CD4-positive, alpha-beta T cell treated with Interleukin-15 for 1 hour (primary cell): ENCODE data around the gene MYEOV.

Source experiments
- DNase-seq: peaks from one replicate; pipeline ENCODE4 v3.0.0-alpha.2; 2020

The MYEOV gene

DNA sequence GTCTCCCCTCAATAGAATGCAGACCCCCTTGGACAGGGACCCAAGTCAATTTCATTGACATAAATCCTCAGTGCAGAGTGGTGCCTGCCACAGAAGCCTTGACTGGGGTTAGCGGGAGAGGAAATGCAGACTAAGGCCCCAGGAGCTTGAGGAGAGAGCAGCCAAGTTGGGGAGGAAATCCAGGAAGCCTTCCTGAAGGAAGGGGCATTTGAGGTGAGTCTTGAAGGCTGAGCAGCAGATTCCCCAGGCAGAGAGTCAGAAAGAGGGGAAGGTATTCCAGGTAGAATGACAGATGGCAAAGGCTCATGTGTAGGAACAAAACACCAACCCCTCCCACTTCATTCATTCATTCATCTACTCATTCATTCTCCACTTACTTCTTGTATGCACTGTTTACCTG is 10.3 kb downstream of the MYEOV start:
- no peak for DNase-seq

DNA sequence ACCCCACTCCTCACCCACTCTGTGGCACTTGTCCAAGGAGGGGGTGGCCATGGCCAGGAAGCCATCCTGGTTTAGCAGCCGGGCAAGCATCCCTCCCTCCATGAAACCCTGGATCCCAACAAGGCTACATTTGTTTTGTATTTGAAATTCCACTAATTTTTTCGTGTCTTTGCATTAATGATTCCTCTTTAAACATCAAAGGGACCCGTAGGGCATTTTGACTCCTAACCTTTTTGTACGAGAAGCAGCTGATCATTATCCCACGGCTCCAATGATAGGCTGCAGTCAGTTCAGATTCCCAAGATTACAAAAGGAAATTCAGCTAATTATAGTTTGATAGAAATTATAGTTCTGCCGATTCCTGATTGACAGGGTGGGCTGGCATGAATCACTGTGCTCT is 10.7 kb downstream of the MYEOV start:
- no peak for DNase-seq

DNA sequence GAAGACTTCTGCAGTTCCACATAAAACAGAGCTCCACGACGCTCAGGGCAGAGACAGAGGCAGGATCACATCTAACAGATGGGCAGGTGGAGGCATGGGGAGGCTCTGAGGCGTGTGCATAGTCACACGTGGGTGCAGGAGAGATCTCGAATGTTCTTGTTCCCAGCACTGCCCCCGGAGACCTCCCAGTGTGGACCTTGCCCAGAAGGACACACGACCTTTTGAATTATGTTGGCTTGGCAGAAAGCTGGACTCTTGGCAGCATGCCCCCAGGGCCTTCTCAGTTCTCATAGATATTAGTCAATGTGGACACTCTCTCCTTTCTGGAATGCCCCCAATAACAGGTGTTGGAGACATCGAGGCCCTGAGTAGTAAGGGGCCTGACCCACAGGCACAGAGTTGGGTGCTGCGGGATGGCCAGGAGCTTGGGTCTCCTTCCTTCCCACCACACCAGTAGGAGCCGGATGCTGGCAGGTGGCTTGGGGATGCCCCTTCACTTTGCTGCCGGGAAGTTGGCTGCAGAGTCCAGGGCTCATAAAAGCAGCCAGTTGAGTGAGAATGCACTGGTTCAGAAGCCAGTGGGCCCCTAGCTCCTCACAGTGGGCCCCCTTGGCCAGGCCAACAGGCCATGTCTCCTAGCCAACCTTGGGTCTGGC is 12.1 kb downstream of the MYEOV start:
- no peak for DNase-seq

DNA sequence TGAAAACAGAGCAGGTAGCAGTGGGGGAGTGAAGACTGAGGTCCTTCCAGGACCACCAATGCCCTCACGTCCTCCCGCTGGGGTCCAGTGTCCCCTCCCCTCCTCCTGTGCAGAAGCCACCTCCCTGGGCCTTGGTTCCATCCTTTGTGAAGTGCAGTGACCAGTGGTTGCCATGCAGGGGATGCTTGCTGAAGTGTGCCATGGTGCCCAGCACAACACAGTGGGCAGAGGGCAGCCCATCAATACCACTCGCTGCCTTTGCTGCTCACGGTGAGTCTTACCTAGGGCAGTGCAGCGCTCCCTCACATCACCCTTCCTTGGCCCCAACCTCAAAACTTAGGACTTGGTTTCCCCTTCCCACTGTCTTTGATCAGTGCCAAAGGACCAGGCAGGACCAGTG is 12.9 kb downstream of the MYEOV start:
- no peak for DNase-seq

DNA sequence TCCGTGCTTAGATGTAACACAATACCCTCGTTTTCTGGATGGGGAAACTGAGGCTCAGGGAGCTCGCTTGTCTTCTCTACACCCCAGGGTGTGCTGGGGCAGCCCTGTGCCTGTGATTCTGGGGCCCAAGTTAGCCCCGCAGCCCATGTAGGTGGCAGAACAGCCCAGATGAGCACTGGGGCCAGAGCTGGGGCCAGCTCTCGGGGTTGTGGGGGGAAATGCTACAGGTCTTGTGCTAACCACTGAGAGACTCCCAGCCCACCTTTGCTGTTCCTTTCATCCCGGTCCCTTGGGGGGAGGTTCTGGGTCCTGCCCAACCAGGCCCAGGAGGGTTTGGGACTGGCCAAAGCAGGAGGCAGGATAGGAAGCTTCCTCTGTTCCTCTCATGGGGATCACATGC is 13.5 kb downstream of the MYEOV start:
- no peak for DNase-seq

DNA sequence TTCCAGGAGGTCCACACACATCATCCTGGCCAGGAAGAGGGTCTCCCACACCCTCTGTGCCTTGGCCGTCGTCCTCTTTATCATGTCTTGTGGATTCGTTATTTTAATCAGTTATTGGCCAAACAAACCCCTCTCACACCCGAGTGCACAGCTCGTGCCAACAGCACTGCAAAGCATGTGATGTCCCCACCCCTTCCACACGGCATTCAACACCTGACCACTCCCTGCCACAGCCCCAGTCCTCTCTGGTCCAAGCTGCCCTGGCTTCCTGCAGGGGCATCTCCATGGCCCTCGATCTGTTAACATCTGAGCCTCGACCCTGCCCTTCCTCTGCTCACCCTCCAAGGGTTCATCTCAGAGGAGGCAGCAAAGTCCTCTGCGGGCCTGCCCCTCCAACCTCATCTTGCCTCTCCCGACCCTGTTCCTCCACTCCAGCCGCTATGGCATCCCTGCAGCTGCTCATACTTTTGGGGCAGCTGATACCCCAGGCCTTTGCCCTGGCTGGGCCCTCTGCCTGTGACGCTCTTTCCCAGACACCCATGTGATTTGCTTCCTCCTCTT is 14.0 kb downstream of the MYEOV start:
- DNase-seq, result no peak

DNA sequence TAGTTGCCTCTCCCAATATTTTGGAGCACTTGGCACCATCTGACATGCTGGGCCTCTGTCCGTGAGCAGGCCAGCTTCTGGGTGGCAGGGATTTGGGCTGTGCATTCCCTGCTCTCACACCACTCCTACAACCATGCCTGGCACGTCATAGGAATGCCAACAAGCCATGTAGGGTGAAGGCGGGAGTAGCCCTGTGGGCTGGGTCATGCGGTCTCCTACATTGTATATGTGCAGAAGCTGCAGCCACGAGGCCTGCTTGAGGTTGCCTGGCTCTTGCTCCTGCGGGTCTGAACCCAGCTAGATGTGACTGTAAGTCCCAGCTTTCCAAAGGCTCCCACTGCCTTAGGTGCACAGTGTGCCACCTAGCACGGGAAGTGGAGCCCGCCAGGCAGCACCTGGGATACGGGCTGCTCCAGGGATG is 14.5 kb downstream of the MYEOV start:
- no peak for DNase-seq

DNA sequence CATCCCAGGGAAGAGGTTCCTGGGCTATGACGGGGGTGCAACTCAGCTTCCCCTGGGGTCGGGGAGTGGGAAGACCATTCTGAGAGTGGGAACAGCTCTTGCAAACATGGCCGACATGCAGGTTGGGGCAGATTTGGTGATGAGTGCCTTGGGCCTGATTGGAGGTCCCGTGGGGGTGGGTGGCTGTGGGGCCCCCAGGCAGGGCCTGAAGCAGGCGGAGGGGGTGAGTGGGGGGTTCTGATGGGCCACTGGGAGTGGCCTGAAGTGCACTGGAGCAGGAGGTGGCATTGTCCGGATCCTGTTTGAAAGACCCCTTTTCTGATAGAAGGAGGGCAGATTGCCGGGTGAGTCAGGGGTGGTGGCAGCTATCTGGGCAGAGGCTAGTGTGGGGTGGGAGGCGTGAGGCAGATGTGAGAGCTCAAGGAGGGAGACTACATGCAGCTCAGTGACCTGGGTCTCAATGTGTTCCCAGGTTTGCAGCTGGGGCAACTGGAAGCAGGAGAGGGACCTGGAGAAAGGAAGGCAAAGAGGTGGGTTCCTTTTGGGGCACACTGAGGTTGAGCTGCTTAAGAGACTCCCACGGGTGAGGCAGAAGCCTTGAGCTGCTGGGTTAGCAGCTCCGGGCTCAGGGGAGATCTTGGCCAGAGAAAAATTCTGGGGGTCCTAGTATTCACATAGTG is 15.1 kb downstream of the MYEOV start:
- DNase-seq, result no peak

DNA sequence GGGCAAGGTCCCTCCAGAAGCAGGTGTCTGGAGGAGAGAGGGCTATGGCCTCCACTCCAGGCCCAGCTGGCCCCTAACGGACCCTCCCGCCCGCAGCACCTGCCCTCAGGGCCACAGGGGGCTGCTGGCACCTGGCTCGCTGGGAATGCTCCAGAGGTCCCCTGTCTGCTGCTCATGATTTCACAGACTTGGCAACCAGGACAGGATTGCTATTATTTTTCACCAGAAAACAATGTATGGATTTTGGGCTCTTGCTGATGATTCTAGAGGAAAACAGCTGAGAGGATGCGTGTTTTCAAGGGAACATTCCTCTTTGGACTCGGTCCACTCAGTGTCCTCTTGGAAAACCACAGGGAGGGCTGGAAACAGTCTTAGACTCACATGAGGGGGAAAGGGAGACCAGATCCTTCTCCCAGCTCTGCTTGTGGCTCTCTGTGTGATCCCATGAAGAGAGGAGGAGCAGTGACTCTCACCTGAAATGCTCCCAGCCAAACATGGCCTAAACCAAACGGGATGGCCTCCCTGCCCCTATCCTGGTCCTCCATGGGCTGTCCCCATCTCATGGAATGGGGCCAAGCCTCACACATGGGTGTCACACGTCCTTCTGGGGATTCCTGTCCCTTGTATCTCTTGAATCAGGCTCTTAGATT is 15.8 kb downstream of the MYEOV start:
- no peak for DNase-seq

DNA sequence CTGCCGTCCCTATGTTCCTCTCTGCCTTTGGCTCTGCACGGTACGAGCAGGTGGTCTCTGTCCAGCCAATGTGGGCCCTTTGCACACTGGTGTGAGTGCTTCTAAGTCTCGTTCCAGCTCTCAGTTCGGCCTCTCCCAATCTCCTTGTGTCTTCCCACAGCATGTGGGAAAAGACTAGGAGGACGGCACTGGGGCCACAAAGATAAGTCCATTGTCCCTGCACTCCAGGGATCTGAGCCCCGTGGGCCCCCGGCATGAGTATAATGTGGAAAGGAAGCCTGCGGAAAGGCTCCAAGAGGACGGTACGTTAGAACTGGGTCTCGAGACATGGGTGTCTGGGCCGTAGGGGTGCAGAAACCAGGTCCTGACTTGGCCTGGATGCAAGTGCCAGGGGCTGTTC is 16.4 kb downstream of the MYEOV start:
- DNase-seq, result no peak

DNA sequence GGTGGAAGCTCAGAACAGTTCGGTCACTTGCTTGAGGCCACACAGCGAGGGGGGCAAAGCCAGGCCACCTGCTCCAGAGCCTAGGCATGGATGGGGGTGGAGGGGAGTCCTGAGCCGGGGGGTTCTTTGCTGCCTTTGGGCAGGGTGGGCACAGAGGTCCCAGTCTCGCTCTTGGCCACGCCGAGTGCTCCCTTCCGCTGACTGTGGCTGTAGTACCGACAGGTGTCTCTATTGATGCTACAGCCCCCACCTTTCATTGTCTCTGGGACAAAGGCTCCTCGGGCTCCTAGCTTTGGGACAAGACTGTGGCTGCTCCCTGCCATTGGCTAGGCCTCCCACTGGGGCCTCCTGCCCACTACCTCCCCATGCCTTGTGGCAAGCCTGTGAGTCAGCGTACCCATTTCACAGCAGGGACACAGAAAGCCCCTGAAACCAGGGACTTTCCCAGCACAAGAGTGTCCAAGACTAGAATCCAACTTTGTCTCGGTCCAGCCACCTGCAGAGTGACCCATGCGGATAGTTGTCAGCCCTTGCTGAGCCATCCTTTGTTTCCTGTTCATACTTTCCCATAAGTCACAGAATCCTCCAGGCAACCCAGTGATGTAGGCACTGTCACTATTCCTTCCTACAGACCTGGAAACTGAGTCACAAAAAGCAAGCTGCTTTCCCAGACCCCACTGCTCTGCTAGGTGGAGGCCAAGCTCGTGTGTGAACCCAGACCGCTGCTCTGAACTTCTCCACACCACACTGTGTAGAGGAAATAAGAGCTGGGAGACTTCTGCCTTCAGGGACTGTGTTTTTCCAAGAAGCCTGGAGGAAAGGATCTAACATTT is 17.2 kb downstream of the MYEOV start:
- DNase-seq, result no peak

DNA sequence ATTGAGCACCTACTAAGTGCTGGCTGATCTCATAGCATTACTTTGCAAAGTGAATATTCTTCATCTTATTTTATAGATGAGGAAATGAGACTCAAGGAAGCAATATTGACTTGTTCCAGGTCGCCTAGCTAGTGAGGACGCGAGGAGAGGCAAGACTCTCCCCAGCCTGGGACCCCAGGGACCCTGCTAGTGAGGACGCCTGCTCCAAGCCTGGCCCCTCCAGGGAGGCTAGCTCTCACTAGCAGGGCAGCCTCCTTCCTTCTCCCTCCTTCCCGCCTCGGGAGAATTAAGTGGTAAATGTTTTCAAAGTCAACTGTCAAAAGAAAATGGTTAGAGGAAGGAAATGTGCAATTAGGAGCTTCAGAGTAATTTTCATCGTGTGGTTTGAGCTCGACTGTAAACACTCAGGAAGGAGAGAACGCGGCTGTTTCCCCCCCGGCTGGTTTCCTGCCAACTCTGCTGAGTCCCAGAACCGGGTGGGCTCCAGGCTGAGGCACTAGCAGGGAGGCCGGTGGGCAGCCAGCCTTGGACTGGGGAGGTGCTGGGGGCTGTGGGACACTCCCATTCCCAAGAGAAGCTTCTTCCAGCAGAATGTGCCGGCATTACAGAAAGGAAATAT is 17.9 kb downstream of the MYEOV start:
- no peak for DNase-seq

DNA sequence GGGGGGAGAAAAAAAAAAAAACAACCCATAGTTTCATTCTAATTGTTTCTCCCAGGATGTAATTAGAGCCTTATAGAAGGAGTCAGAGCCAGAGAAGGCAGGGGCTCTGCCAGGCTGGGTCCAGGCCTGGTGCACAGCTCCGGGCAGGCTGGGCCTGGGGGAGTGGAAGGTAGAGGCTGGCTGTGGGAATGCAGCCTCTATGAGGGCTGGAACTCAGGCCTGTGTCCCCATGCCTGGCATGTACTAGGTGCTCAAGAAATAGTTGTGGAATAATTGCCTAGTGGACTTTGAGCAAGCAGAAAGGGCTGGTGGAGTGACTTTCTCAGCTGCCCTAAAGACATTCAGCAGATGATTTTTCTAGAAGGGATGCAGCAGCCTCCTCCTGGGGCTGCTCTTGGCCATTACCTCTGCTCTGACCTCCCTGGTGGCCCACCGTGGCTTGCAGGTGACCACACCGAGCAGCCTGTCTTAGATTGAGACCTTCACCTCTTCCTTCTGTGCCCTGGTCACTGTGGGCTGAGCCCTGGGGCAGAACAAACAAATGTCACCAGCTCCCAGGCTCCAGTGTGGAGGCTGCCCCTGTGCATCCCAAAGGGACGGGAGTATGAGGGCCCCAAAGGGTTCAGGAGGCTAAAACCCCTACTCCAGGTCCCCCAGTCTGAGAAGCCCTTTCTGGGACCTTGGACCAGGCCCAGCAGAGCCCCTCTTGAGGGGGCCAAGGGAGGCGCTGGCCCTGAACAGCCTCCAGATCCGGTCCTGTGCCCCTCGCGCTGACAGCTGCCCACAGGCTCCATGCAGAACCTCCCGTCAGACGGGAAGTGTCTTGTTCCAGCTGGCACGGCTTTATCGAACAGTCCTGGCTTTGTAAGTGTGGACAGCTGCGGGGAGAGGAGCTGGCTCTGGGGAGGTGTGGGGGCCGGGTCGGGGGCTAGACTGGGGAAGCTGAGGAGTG is 18.8 kb downstream of the MYEOV start:
- no peak for DNase-seq

DNA sequence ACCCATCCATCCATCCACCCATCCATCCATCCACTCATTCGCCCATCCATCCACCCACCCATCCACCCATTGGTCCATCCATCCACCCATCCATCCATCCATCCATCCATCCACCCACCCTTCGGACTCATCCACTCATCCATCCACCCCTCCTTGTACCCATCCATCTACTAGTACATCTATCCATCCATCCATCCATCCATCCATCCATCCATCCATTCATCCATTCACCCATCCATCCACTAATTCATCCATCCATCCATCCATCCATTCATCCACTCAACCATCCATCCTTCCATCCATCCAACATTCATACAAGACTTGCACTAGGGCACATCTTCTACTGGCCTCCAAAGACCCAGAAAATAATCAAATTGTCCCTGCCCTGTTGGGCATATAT is 20.0 kb downstream of the MYEOV start:
- DNase-seq, result no peak

DNA sequence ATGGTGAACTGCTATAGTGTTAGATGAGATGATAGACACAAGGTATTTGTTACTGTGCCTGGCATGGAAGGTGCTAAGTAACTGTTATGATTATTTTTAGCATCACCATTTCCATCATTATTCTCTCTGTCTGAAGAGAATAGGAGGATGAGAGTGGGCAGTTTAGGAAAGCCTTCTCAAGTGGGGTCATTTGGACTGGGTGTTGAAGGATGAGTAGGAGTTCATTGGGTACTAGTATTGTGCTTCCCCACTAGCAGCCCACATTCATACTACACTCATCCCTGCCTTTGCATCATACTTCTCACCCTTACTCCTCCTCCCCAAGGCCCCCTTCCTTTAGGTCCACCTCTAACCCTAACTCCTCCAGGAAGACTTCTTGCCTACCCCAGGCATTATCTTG is 20.6 kb downstream of the MYEOV start:
- no peak for DNase-seq

DNA sequence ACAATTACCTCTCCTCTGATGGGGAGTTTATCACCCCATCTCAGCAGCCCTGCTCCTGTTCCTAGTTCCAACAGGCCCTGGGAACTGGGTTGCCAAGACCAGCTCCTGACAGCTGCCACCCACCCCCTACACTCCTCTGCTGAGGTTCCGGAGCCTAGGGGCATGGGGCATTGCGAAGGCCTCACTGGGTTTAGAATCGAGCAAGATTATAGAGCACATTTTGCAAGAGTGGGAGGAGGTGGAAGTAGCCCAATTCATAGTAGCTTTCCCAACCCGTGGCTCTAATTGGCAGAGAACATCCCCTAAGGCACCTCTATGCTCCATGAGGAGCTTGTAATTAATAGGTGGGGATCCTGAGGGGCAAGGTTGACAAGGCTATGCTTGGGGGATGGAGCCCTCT is 23.0 kb downstream of the MYEOV start:
- no peak for DNase-seq

DNA sequence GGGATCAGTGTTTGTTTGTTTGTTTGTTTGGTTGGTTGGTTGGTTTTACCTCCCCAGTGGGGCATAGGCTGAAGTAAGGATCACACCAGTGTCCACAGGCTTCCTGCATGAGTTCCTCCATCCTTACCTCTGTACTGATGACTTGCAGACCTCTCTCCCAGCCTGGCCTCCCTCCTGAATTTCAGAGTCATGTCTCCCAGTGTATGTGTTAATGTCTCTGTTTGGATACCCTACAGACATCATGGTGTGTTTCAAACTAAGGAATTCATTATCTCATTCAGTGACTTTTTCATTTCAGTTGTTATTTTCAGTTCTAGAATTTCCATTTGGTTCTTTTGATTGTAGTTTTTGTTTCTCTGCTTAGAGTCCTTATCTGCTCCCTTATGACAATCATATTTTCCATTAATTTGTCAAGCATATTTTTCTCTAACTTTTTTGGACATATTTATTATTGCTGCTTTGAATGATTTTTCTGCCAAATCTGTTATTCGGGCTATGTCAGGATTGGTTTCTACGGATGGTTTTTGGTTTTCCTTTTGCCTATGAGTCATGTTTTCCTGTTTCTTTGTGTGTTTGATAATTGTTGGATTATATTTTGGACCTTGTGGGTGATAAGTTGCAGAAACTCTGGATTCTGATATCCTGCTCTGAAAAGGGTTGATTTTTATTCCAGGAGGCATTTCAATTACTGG is 23.6 kb downstream of the MYEOV start:
- no peak for DNase-seq

DNA sequence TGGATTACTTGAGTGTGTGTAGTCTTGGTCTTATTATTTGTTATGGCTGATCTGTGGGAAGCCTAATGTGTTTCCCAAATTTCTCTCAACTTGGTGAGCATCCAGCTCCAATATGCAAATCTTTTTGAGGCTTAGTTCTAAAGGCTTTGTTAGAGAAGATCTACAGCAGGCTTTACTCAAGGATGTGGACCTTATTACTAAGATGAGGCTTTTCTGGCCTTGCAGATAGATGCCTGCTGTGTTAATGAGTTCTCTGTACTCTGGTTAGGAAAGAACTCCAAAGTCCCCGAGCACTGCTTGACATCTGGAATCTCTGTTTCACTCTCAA is 24.1 kb downstream of the MYEOV start:
- no peak for DNase-seq

DNA sequence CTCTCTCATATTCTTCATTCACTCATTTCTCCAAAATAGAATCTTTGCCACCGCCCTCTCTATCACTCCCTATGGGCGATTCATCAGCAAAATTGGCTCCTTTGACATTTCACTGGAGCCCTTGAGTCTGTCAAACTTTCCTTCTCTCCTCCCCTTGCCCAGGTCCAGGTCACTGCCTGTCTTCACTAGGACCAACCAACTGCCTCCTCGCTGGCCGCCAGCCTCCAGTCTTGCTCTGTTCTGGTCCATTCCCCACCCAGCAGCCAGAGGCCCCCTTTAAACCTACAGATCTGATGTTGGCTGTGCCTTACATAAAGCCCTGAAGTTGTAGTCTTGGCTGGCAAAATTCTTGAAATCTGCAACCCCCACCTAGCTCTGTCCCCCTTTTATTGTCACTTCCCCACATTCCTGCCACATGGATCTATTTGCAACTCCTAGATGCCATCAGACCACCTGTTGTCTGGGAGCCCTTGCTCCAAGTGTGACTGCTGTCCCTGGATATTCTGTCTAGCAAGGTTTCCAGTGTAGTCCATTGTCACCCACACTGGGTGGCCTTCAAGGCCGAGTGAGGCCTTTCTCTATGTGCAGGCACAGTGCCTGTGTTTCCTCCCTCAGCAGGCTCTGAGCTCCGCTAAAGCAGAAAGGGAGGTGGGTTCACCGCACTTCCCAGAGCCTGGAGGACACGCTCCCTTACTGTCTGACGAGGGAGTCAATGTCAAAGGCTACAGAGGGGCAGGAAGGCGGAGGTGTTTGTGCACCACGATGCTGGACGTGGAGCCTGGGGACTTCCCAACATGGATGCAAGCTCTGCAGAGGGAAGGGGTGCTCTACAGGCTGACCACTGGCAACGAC is 25.5 kb downstream of the MYEOV start:
- DNase-seq, result no peak

DNA sequence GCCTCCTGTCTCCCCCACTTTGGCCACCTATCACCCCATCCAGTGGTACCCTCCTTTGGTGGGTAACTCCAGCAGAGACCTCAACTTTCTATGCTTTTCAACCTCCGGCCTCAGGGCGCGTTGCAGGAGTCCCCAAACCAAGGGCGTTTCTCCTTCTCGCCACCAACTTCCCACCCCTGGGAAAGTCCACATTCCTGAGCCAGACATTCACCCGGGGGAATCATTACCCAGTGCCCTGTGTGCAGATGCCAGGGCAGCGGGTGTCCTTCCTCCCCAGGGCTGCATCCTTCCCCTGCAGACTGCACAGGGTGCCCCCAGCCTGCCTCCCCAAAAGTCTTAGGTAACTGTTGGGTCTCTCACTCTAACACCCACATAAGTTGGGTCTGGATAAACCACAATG is 26.4 kb downstream of the MYEOV start:
- DNase-seq, result no peak
